Fibroblast of upper back skin (primary cell): ENCODE results near the gene CRYM.

Source experiments
- DNase-seq: peaks from one replicate; pipeline ENCODE4 v3.0.0-alpha.2; 2013

CRYM gene

GRCh38 chr16:21242756-21243155 is 35.3 kb downstream of the CRYM start:
- no peak for DNase-seq

- no peak for DNase-seq
Observed at GRCh38 chr16:21239646-21240045, 38.4 kb downstream of the CRYM start.

- no peak for DNase-seq
Observed at GRCh38 chr16:21236831-21237230, 41.3 kb downstream of the CRYM start.

- DNase-seq: no peak
Observed at GRCh38 chr16:21235199-21235585, 42.9 kb downstream of the CRYM start.

GRCh38 chr16:21233521-21234150 is 44.5 kb downstream of the CRYM start, which contains the start of gene ANKS4B:
TSS of gene ANKS4B (plus strand) at chr16:21233699. CDS start at chr16:21233738, 39 bp downstream.
- DNase-seq: no peak

GRCh38 chr16:21233045-21233520 is 45.0 kb downstream of the CRYM start:
- DNase-seq: no peak

GRCh38 chr16:21228361-21228872 is 49.7 kb downstream of the CRYM start:
- no peak for DNase-seq

GRCh38 chr16:21227866-21228265 is 50.2 kb downstream of the CRYM start:
- DNase-seq: no peak

GRCh38 chr16:21226749-21227148 is 51.3 kb downstream of the CRYM start:
- no peak for DNase-seq

GRCh38 chr16:21224800-21225199 is 53.3 kb downstream of the CRYM start:
- no peak for DNase-seq

GRCh38 chr16:21223787-21224186 is 54.3 kb downstream of the CRYM start:
- no peak for DNase-seq

- no peak for DNase-seq
Observed at GRCh38 chr16:21222495-21223337, 55.4 kb downstream of the CRYM start.

- no peak for DNase-seq
Observed at GRCh38 chr16:21219551-21219950, 58.5 kb downstream of the CRYM start.

- DNase-seq: no peak
Observed at GRCh38 chr16:21218153-21218552, 59.9 kb downstream of the CRYM start.

GRCh38 chr16:21217121-21217520 is 61.0 kb downstream of the CRYM start:
- DNase-seq: no peak

GRCh38 chr16:21214086-21214485 is 64.0 kb downstream of the CRYM start:
- no peak for DNase-seq

- no peak for DNase-seq
Observed at GRCh38 chr16:21211486-21211885, 66.6 kb downstream of the CRYM start, which contains the start of gene ZP2. TSS of gene ZP2 (minus strand) at chr16:21211574. CDS start at chr16:21211547, 27 bp downstream.
